IMR-90 (cell line): ENCODE results near the gene MTG1. TPM values are rescaled to one million over a fixed set of nuclear protein-coding genes. Genes with fewer than 3 reads are reported as not detected.

ENCODE experiments used
- ATAC-seq: fragments of 200-7000 bp; cut with Tn5 transposase; 2 replicates; pipeline ENCODE4 v1.9.1; 2020; ENCODE audit warnings: low read depth, mild to moderate bottlenecking, moderate library complexity
- BruUV-seq: library from RNA; stranded (reverse); fragments of 400-500 nt; replicated peaks from 2 replicates; lab custom pipeline; 2021; lab: Mats Ljungman, UMichigan
- CTCF ChIA-PET: fragments of 300-600 bp; formaldehyde crosslinking; extraction: SDS; loops from one replicate; lab custom pipeline; 2021; ENCODE audit warnings: antibody characterized with exemption; lab: Yijun Ruan, JAX
- POLR2A ChIA-PET: fragments of 300-600 bp; sonication (Branson Sonifier 250); formaldehyde crosslinking; loops from one replicate; lab custom pipeline; 2022; ENCODE audit warnings: antibody characterized with exemption; ENCODE audit not compliant: unreplicated experiment; lab: Charles Lee
- DNase-seq: peaks from one replicate; pipeline ENCODE4 v3.0.0; 2013
- H2AFZ ChIP-seq: replicated peaks from 2 replicates; pipeline ENCODE3; 2013; ENCODE audit warnings: low read length, mild to moderate bottlenecking; ENCODE audit not compliant: poor library complexity
- H2AK5ac ChIP-seq: 2 replicates; pipeline ENCODE4 v1.6.1; 2013; ENCODE audit warnings: low read depth, low read length, inconsistent platforms
- H2AK9ac ChIP-seq: replicated peaks from 2 replicates; pipeline ENCODE3; 2013; ENCODE audit warnings: mild to moderate bottlenecking, low read depth, low read length, moderate library complexity; ENCODE audit not compliant: poor library complexity
- H2BK120ac ChIP-seq: 2 replicates; pipeline ENCODE4 v1.6.1; 2013; ENCODE audit warnings: low read depth, low read length, inconsistent platforms
- H2BK15ac ChIP-seq: 3 replicates; pipeline ENCODE4 v1.6.1; 2013; ENCODE audit warnings: low read depth, low read length, inconsistent platforms
- H2BK20ac ChIP-seq: 2 replicates; pipeline ENCODE4 v1.6.1; 2013; ENCODE audit warnings: low read depth, mild to moderate bottlenecking, inconsistent platforms, low read length, moderate library complexity
- H2BK5ac ChIP-seq: 2 replicates; pipeline ENCODE4 v1.6.1; 2013; ENCODE audit warnings: mild to moderate bottlenecking, low read depth, low read length, inconsistent platforms; ENCODE audit not compliant: poor library complexity, severe bottlenecking
- H3K14ac ChIP-seq: replicated peaks from 2 replicates; pipeline ENCODE4 v1.6.1; 2013; ENCODE audit warnings: low read depth, low read length, inconsistent platforms
- H3K18ac ChIP-seq: 2 replicates; pipeline ENCODE4 v1.6.1; 2013; ENCODE audit warnings: low read depth, low read length, control low read depth
- H3K23ac ChIP-seq: 2 replicates; pipeline ENCODE4 v1.6.1; 2013; ENCODE audit warnings: low read depth, low read length, inconsistent platforms
- H3K27ac ChIP-seq: 2 replicates; pipeline ENCODE4 v1.5.1; 2013; ENCODE audit warnings: mild to moderate bottlenecking, control low read depth, low read length; ENCODE audit not compliant: insufficient read depth
- H3K27me3 ChIP-seq: 2 replicates; pipeline ENCODE4 v1.6.1; 2013; ENCODE audit warnings: low read length; ENCODE audit not compliant: control insufficient read depth, insufficient read depth
- H3K36me3 ChIP-seq: 2 replicates; pipeline ENCODE4 v1.6.1; 2013; ENCODE audit warnings: low read length, mixed read lengths; ENCODE audit not compliant: control insufficient read depth, insufficient read depth
- H3K4ac ChIP-seq: 2 replicates; pipeline ENCODE4 v1.6.1; 2013; ENCODE audit warnings: low read depth, low read length, inconsistent platforms
- H3K4me1 ChIP-seq: 2 replicates; pipeline ENCODE4 v1.6.1; 2013; ENCODE audit warnings: low read length, mixed read lengths; ENCODE audit not compliant: control insufficient read depth, insufficient read depth
- H3K4me2 ChIP-seq: 2 replicates; pipeline ENCODE4 v1.6.1; 2013; ENCODE audit warnings: low read depth, mild to moderate bottlenecking, control low read depth, low read length, moderate library complexity
- H3K4me3 ChIP-seq: 2 replicates; pipeline ENCODE4 v1.5.1; 2013; ENCODE audit warnings: low read depth, mild to moderate bottlenecking, control low read depth, low read length, moderate library complexity; ENCODE audit not compliant: insufficient read depth
- H3K56ac ChIP-seq: 2 replicates; pipeline ENCODE4 v1.6.1; 2013; ENCODE audit warnings: low read length, inconsistent platforms; ENCODE audit not compliant: insufficient read depth; ENCODE audit errors: extremely low read depth
- H3K79me1 ChIP-seq, 2 experiments: 2 replicates each; pipeline ENCODE4 v1.6.1; 2013; ENCODE audit warnings: low read length in 2 of 2, inconsistent platforms in 1 of 2, low read depth in 1 of 2
- H3K9ac ChIP-seq: 2 replicates; pipeline ENCODE4 v1.6.1; 2013; ENCODE audit warnings: low read depth, low read length, control low read depth
- H3K9me1 ChIP-seq: 2 replicates; pipeline ENCODE4 v1.6.1; 2013; ENCODE audit warnings: low read length, inconsistent platforms; ENCODE audit not compliant: insufficient read depth
- H3K9me3 ChIP-seq: 2 replicates; pipeline ENCODE4 v1.6.1; 2013; ENCODE audit warnings: low read length; ENCODE audit not compliant: control insufficient read depth, insufficient read depth
- H4K20me1 ChIP-seq: 2 replicates; pipeline ENCODE4 v1.6.1; 2013; ENCODE audit warnings: low read length, inconsistent platforms; ENCODE audit not compliant: insufficient read depth
- H4K5ac ChIP-seq: 2 replicates; pipeline ENCODE4 v1.6.1; 2013; ENCODE audit warnings: mild to moderate bottlenecking, low read depth, low read length, control low read depth
- H4K8ac ChIP-seq, 2 experiments: 2 replicates each; pipeline ENCODE4 v1.6.1; 2013; ENCODE audit warnings: low read depth in 2 of 2, low read length in 2 of 2, control low read depth in 1 of 2, inconsistent platforms in 1 of 2
- H4K91ac ChIP-seq: 2 replicates; pipeline ENCODE4 v1.6.1; 2013; ENCODE audit warnings: low read depth, low read length, inconsistent platforms; ENCODE audit not compliant: insufficient read depth
- BHLHE40 ChIP-seq: fragments of 150-350 bp; IDR thresholded peaks from 2 replicates; pipeline ENCODE4 v1.6.1; 2016; ENCODE audit warnings: mild to moderate bottlenecking, low read depth, low read length
- CEBPB ChIP-seq: IDR thresholded peaks from 2 replicates; pipeline ENCODE4 v1.6.1; 2012; ENCODE audit warnings: low read depth, low read length, improper control_type of control experiment
- CHD1 ChIP-seq: IDR thresholded peaks from 2 replicates; pipeline ENCODE4 v1.6.1; 2012; ENCODE audit warnings: low read depth, low read length, improper control_type of control experiment
- CTCF ChIP-seq: conservative IDR thresholded peaks from 2 replicates; pipeline ENCODE4 v1.5.1; 2012; ENCODE audit warnings: mild to moderate bottlenecking, low read depth, low read length, improper control_type of control experiment
- ELK1 ChIP-seq: fragments of 150-350 bp; IDR thresholded peaks from 2 replicates; pipeline ENCODE4 v1.6.1; 2016; ENCODE audit warnings: low read depth, mild to moderate bottlenecking, low read length, moderate library complexity, borderline replicate concordance
- FOS ChIP-seq: fragments of 150-350 bp; IDR thresholded peaks from 2 replicates; pipeline ENCODE4 v1.6.1; 2016; ENCODE audit warnings: low read depth, low read length
- MAFK ChIP-seq: IDR thresholded peaks from 2 replicates; pipeline ENCODE4 v1.6.1; 2012; ENCODE audit warnings: low read depth, low read length, improper control_type of control experiment
- MAZ ChIP-seq: IDR thresholded peaks from 2 replicates; pipeline ENCODE4 v1.6.1; 2012; ENCODE audit warnings: low read depth, mild to moderate bottlenecking, low read length, improper control_type of control experiment, moderate library complexity, borderline replicate concordance
- MXI1 ChIP-seq: IDR thresholded peaks from 2 replicates; pipeline ENCODE4 v1.6.1; 2012; ENCODE audit warnings: low read depth, mild to moderate bottlenecking, low read length, moderate library complexity, borderline replicate concordance
- NFE2L2 ChIP-seq: fragments of 150-350 bp; IDR thresholded peaks from 2 replicates; pipeline ENCODE4 v1.6.1; 2016; ENCODE audit warnings: low read depth, mild to moderate bottlenecking, low read length
- POLR2A ChIP-seq: IDR thresholded peaks from 2 replicates; pipeline ENCODE4 v1.6.1; 2012; ENCODE audit warnings: mild to moderate bottlenecking, low read depth, low read length
- RAD21 ChIP-seq: IDR thresholded peaks from 2 replicates; pipeline ENCODE4 v1.6.1; 2012; ENCODE audit warnings: low read length, improper control_type of control experiment
- RCOR1 ChIP-seq: IDR thresholded peaks from 2 replicates; pipeline ENCODE4 v1.6.1; 2012; ENCODE audit warnings: mild to moderate bottlenecking, low read length, improper control_type of control experiment; ENCODE audit not compliant: insufficient replicate concordance
- RFX5 ChIP-seq: IDR thresholded peaks from 2 replicates; pipeline ENCODE4 v1.8.0; 2012; ENCODE audit warnings: low read depth, mild to moderate bottlenecking, low read length, moderate library complexity
- SMC3 ChIP-seq: fragments of 150-350 bp; IDR thresholded peaks from 2 replicates; pipeline ENCODE4 v1.6.1; 2016; ENCODE audit warnings: low read depth, mild to moderate bottlenecking, antibody characterized with exemption, low read length, moderate library complexity
- WGBS, 2 experiments: methylation state at CpG; one replicate each; pipeline versions ENCODE4 v1.1.5 to v1.1.7; 2013; ENCODE audit warnings: missing lambda C conversion rate in 2 of 2; ENCODE audit not compliant: insufficient read length in 1 of 2; ENCODE audit errors: extremely low coverage in 2 of 2; 5-methylcytosine and 5-hydroxymethylcytosine counted together
- dilution Hi-C: fragments of 300-500 bp; cut with HindIII; formaldehyde crosslinking; loops from one replicate; pipeline ENCODE4 v1.14.3; 2018; ENCODE audit warnings: low sequenced_read_pairs; ENCODE audit not compliant: unreplicated experiment
- in situ Hi-C: fragments of 300-500 bp; cut with MboI; formaldehyde crosslinking; loops from 3 replicates; pipeline ENCODE4 v1.14.3; 2019; ENCODE audit warnings: low sequenced_read_pairs, inconsistent platforms, mixed read lengths
- intact Hi-C: fragments of 100-400 bp; cut with micrococcal nuclease; formaldehyde crosslinking; loops from 2 replicates; pipeline ENCODE4 v1.10.0; 2022
- polyA plus RNA-seq, 3 experiments: library from polyadenylated mRNA; depleted of rRNA; stranded (reverse); fragments of >200 nt; gene quantifications; 2 replicates each; pipeline ENCODE4 v1.2.3, GENCODE V29; 2012; ENCODE audit warnings: low replicate concordance in 1 of 3
- total RNA-seq: library from RNA; depleted of rRNA; stranded (reverse); fragments of >200 nt; gene quantifications from 2 replicates; pipeline ENCODE4 v1.2.3, GENCODE V29; 2012
- TF ChIP-seq, protein P1 (sequence below): fragments of 150-350 bp; IDR thresholded peaks from 2 replicates; pipeline ENCODE4 v1.6.1; 2017; ENCODE audit warnings: mild to moderate bottlenecking, antibody characterized with exemption, low read length, low read depth

The MTG1 gene
- total and polyA plus RNA-seq, 2 of the 4 experiments (the other 2 are of a cell fraction), result 38.5 to 64.8 TPM

GRCh38 chr10:133399123-133399601, 5.2 kb downstream of the MTG1 start:
- in situ Hi-C loops, result no loop called here
- no peak overlapping the region for H2BK20ac ChIP-seq
- H3K27me3 ChIP-seq, result no peaks in the 10 kb centered on the region
- no peak overlapping the region for H3K14ac ChIP-seq
- peaks cover 54% of the 10 kb centered on the region for H3K36me3 ChIP-seq
- no peak overlapping the region for H2AK5ac ChIP-seq
- no peak overlapping the region for H3K9ac ChIP-seq
- no peak overlapping the region for H2BK5ac ChIP-seq
- no peak overlapping the region for H2AK9ac ChIP-seq
- dilution Hi-C loops, result no loop called here
- no peak overlapping the region for H4K91ac ChIP-seq
- no peak overlapping the region for H3K4ac ChIP-seq
- POLR2A ChIA-PET, result no interaction called here
- no peaks in the 10 kb centered on the region for H3K9me3 ChIP-seq
- no TSS peak for BruUV-seq
- H3K18ac ChIP-seq, result no peak overlapping the region
- intact Hi-C loops, result no loop called here
- no peak overlapping the region for H2AFZ ChIP-seq
- H3K9me1 ChIP-seq, result 0 out of 2 replicates have a peak, but pooled peaks cover 9% of the 10 kb centered on the region
- no peak for TF ChIP-seq CTCF
- TF ChIP-seq, protein P1, sequence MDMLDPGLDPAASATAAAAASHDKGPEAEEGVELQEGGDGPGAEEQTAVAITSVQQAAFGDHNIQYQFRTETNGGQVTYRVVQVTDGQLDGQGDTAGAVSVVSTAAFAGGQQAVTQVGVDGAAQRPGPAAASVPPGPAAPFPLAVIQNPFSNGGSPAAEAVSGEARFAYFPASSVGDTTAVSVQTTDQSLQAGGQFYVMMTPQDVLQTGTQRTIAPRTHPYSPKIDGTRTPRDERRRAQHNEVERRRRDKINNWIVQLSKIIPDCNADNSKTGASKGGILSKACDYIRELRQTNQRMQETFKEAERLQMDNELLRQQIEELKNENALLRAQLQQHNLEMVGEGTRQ, result no peak
- TF ChIP-seq RAD21, result no peak
- no peak for TF ChIP-seq RCOR1
- no peak for TF ChIP-seq NFE2L2
- no peak for TF ChIP-seq MAFK
- TF ChIP-seq POLR2A, result no peak
- no peak for TF ChIP-seq BHLHE40
- TF ChIP-seq CHD1, result no peak
- TF ChIP-seq CEBPB, result no peak
- TF ChIP-seq FOS, result no peak
- no peak for TF ChIP-seq MAZ
- no peak for TF ChIP-seq MXI1
- no peak for TF ChIP-seq SMC3
- no peak for TF ChIP-seq ELK1
- no peak for TF ChIP-seq RFX5
- no peak overlapping the region for H4K8ac ChIP-seq
- H2BK120ac ChIP-seq, result no peak overlapping the region
- no peak overlapping the region for H2BK15ac ChIP-seq
- no peak overlapping the region for H3K4me3 ChIP-seq
- no peaks in the 10 kb centered on the region for H4K20me1 ChIP-seq
- no peak overlapping the region for H4K5ac ChIP-seq
- no peak overlapping the region for H3K27ac ChIP-seq
- H3K56ac ChIP-seq, result no peak overlapping the region
- no peak overlapping the region for H3K4me2 ChIP-seq
- peaks cover 4% of the 10 kb centered on the region; the same call in 1 of the 2 replicates for H3K4me1 ChIP-seq
- no peak overlapping the region for H3K23ac ChIP-seq
- ATAC-seq (no peak), DNase-seq (no peak)
- 100% methylated on average over 3 of the region's 19 CpGs; no CpG with 5 or more reads in 1 of the 2 experiments for WGBS, 2 experiments
- CTCF ChIA-PET, result no interaction called here
- peaks cover 43 to 60% of the 10 kb centered on the region in 2 experiments for H3K79me1 ChIP-seq
